ENCODE measurements around the gene MRPS27.

MRPS27 gene

GRCh38 chr5:72170101-72170500 lies 149.9 kb downstream of the MRPS27 start:
- Histone ChIP-seq H3K27ac (replicated peaks) (no peak overlapping the region), H3K27me3 (ENCODE audit: insufficient read depth, poor library complexity, severe bottlenecking) (no peaks in the 10 kb centered on the region), H3K4me3 (replicated peaks; ENCODE audit: insufficient read depth, low read length) (no peak overlapping the region)
- no peak for DNase-seq (ENCODE audit: low read depth in 1 of 2, low spot score in 1 of 2)
- TF ChIP-seq POLR2AphosphoS5 (IDR thresholded peaks at IDR 0.05; ENCODE audit: low read depth) = no peak
- no peak for TF ChIP-seq GABPA (IDR thresholded peaks at IDR 0.05; ENCODE audit: low read depth)
- no peak for TF ChIP-seq CTCF (IDR thresholded peaks at IDR 0.05; ENCODE audit: insufficient read depth, low read length)
- no peak for TF ChIP-seq REST (IDR thresholded peaks at IDR 0.05; ENCODE audit: insufficient replicate concordance, low read depth)
- no peak for TF ChIP-seq SPI1 (IDR thresholded peaks at IDR 0.05; ENCODE audit: borderline replicate concordance, low read depth)

Small RNAs within 50 kb of the gene (microRNA-seq; reads per million reads assigned to microRNA genes)
- gene MIR4803 = 1.5 reads per million
